Astrocyte (in vitro differentiated cells and primary cell): ENCODE data around the gene CREB5. TPM values are rescaled to one million over a fixed set of nuclear protein-coding genes. Genes with fewer than 3 reads are reported as not detected.

Experiments
- DNase-seq: peaks from one replicate; pipeline ENCODE4 v3.0.0-alpha.2; 2010; ENCODE audit warnings: low read depth
- FAIRE-seq: peaks from 2 replicates; lab custom pipeline; 2011; peaks lifted over from hg19 to GRCh38; lab: Jason Lieb, UNC
- H2AFZ ChIP-seq: 2 replicates; pipeline ENCODE4 v1.6.0; 2012; ENCODE audit warnings: low read depth, low read length, inconsistent platforms
- H3K27ac ChIP-seq: 2 replicates; pipeline ENCODE4 v1.5.1; 2011; ENCODE audit warnings: low read depth, low read length, inconsistent platforms
- H3K27me3 ChIP-seq: 2 replicates; pipeline ENCODE4 v1.6.0; 2011; ENCODE audit warnings: low read length, inconsistent platforms; ENCODE audit not compliant: insufficient read depth
- H3K36me3 ChIP-seq: 2 replicates; pipeline ENCODE4 v1.5.1; 2011; ENCODE audit warnings: low read length, inconsistent platforms; ENCODE audit not compliant: insufficient read depth
- H3K4me1 ChIP-seq: 2 replicates; pipeline ENCODE4 v1.5.1; 2011; ENCODE audit warnings: low read length, inconsistent platforms; ENCODE audit not compliant: insufficient read depth
- H3K4me2 ChIP-seq: 2 replicates; pipeline ENCODE4 v1.6.0; 2012; ENCODE audit warnings: low read length, inconsistent platforms
- H3K4me3 ChIP-seq: 2 replicates; pipeline ENCODE4 v1.5.1; 2011; ENCODE audit warnings: low read depth, mild to moderate bottlenecking, low read length, inconsistent platforms; ENCODE audit not compliant: insufficient read depth
- H3K79me2 ChIP-seq: 2 replicates; pipeline ENCODE4 v1.6.0; 2012; ENCODE audit warnings: mild to moderate bottlenecking, low read length, inconsistent platforms; ENCODE audit not compliant: insufficient read depth
- H3K9ac ChIP-seq: 2 replicates; pipeline ENCODE4 v1.6.0; 2012; ENCODE audit warnings: mild to moderate bottlenecking, low read length, inconsistent platforms
- H3K9me3 ChIP-seq: 2 replicates; pipeline ENCODE4 v1.5.1; 2012; ENCODE audit warnings: low read depth, mild to moderate bottlenecking, low read length, inconsistent platforms; ENCODE audit not compliant: insufficient read depth
- H4K20me1 ChIP-seq: 2 replicates; pipeline ENCODE4 v1.6.0; 2012; ENCODE audit warnings: low read length, inconsistent platforms; ENCODE audit not compliant: insufficient read depth
- H3K27ac Mint-ChIP-seq: one replicate; pipeline ENCODE4 v1.8.0; 2021; ENCODE audit warnings: mild to moderate bottlenecking, mixed read lengths; ENCODE audit not compliant: unreplicated experiment
- H3K27me3 Mint-ChIP-seq: one replicate; pipeline ENCODE4 v1.8.0; 2021; ENCODE audit warnings: low read depth, mixed read lengths; ENCODE audit not compliant: unreplicated experiment
- H3K36me3 Mint-ChIP-seq: one replicate; pipeline ENCODE4 v1.8.0; 2021; ENCODE audit warnings: low read depth, mixed read lengths; ENCODE audit not compliant: unreplicated experiment
- H3K4me1 Mint-ChIP-seq: one replicate; pipeline ENCODE4 v1.8.0; 2021; ENCODE audit warnings: low read depth, mixed read lengths; ENCODE audit not compliant: unreplicated experiment
- H3K4me3 Mint-ChIP-seq: one replicate; pipeline ENCODE4 v1.8.0; 2021; ENCODE audit warnings: mild to moderate bottlenecking, moderate library complexity, mixed read lengths; ENCODE audit not compliant: unreplicated experiment
- H3K9me3 Mint-ChIP-seq: one replicate; pipeline ENCODE4 v1.8.0; 2021; ENCODE audit warnings: mild to moderate bottlenecking, mixed read lengths; ENCODE audit not compliant: unreplicated experiment
- CTCF ChIP-seq: IDR thresholded peaks from 2 replicates; pipeline ENCODE4 v1.5.1; 2011; ENCODE audit warnings: low read depth, mild to moderate bottlenecking, inconsistent platforms, low read length, moderate library complexity; ENCODE audit not compliant: insufficient read depth
- EZH2 ChIP-seq: IDR thresholded peaks from 2 replicates; pipeline ENCODE4 v1.6.1; 2012; ENCODE audit warnings: mild to moderate bottlenecking, low read length, inconsistent platforms; ENCODE audit not compliant: insufficient read depth
- total RNA-seq: library from RNA; stranded (reverse); gene quantifications from 2 replicates; pipeline ENCODE4 v1.2.1, GENCODE V29; 2021

CREB5 gene
- total RNA-seq, 1 donor from 2014 or later: 25.4 TPM

GRCh38 chr7:28516390-28517172 lies 104.3 kb downstream of the CREB5 start:
- Histone ChIP-seq H3K27me3 (no peaks in the 10 kb centered on the region), H4K20me1 (no peaks in the 10 kb centered on the region), H3K4me3 (no peak overlapping the region), H3K36me3 (no peaks in the 10 kb centered on the region), H3K9ac (no peak overlapping the region), H3K4me2 (no peak overlapping the region), H3K4me1 (no peaks in the 10 kb centered on the region), H2AFZ (no peak overlapping the region), H3K79me2 (no peaks in the 10 kb centered on the region), H3K27ac (no peak overlapping the region), H3K9me3 (no peaks in the 10 kb centered on the region)
- peaks cover 5% of the 10 kb centered on the region for H3K27me3 Mint-ChIP-seq
- peaks cover 18% of the 10 kb centered on the region for H3K4me1 Mint-ChIP-seq
- DNase-seq (no peak), FAIRE-seq (no peak)
- H3K36me3 Mint-ChIP-seq: peaks cover 3% of the 10 kb centered on the region
- no peak overlapping the region for H3K27ac Mint-ChIP-seq
- H3K4me3 Mint-ChIP-seq: no peak overlapping the region
- no peaks in the 10 kb centered on the region for H3K9me3 Mint-ChIP-seq
- no peak for TF ChIP-seq EZH2
- no peak for TF ChIP-seq CTCF

- H3K36me3 ChIP-seq: no peaks in the 10 kb centered on the region
- TF ChIP-seq CTCF: no peak
- TF ChIP-seq EZH2: no peak
- H3K4me1 ChIP-seq: no peaks in the 10 kb centered on the region
- H3K27ac ChIP-seq: no peak overlapping the region
- Mint-ChIP-seq H3K27ac (no peak overlapping the region), H3K36me3 (peaks cover 1% of the 10 kb centered on the region), H3K4me1 (peaks cover 18% of the 10 kb centered on the region), H3K27me3 (peaks cover 2% of the 10 kb centered on the region), H3K4me3 (no peak overlapping the region), H3K9me3 (no peaks in the 10 kb centered on the region)
- H3K9ac ChIP-seq: no peak overlapping the region
- no peaks in the 10 kb centered on the region for H4K20me1 ChIP-seq
- H2AFZ ChIP-seq: no peak overlapping the region
- no peak overlapping the region for H3K4me3 ChIP-seq
- no peaks in the 10 kb centered on the region for H3K27me3 ChIP-seq
- H3K4me2 ChIP-seq: no peak overlapping the region
- no peaks in the 10 kb centered on the region for H3K79me2 ChIP-seq
- peak; percentile 10 for DNase-seq
- no peaks in the 10 kb centered on the region for H3K9me3 ChIP-seq
- no peak for FAIRE-seq
Observed at GRCh38 chr7:28517206-28517605, 104.9 kb downstream of the CREB5 start.

GRCh38 chr7:28517606-28518005 lies 105.3 kb downstream of the CREB5 start:
- Mint-ChIP-seq H3K4me1 (peaks cover 18% of the 10 kb centered on the region), H3K36me3 (peaks cover 1% of the 10 kb centered on the region), H3K27ac (no peak overlapping the region), H3K4me3 (no peak overlapping the region), H3K9me3 (no peaks in the 10 kb centered on the region), H3K27me3 (peaks cover 2% of the 10 kb centered on the region)
- FAIRE-seq: no peak
- TF ChIP-seq EZH2: no peak
- TF ChIP-seq CTCF: no peak
- no peak overlapping the region for H3K9ac ChIP-seq
- H3K9me3 ChIP-seq: no peaks in the 10 kb centered on the region
- no peaks in the 10 kb centered on the region for H3K79me2 ChIP-seq
- no peaks in the 10 kb centered on the region for H3K4me1 ChIP-seq
- no peak overlapping the region for H3K4me3 ChIP-seq
- no peak overlapping the region for H3K4me2 ChIP-seq
- H3K27me3 ChIP-seq: no peaks in the 10 kb centered on the region
- DNase-seq: no peak
- H3K36me3 ChIP-seq: no peaks in the 10 kb centered on the region
- H3K27ac ChIP-seq: no peak overlapping the region
- H2AFZ ChIP-seq: no peak overlapping the region
- no peaks in the 10 kb centered on the region for H4K20me1 ChIP-seq
